AG04449 (cell line): ENCODE data around the gene ANXA6.

Experiments
- CTCF ChIA-PET: fragments of 350-600 bp; formaldehyde crosslinking; extraction: SDS; loops from one replicate; lab custom pipeline; 2021; ENCODE audit warnings: antibody characterized with exemption; lab: Yijun Ruan, JAX
- POLR2A ChIA-PET: fragments of 400-600, 350-600 bp; formaldehyde crosslinking; extraction: SDS; loops from one replicate; lab custom pipeline; 2020; ENCODE audit warnings: antibody characterized with exemption, inconsistent platforms; lab: Yijun Ruan, JAX
- DNase-seq: peaks from one replicate; pipeline ENCODE4 v3.0.0-alpha.2; 2010; ENCODE audit warnings: low read depth, low spot score
- H3K4me3 ChIP-seq: 2 replicates; pipeline ENCODE4 v1.5.1; 2011; ENCODE audit warnings: low read depth, mild to moderate bottlenecking, control low read depth, low read length
- CTCF ChIP-seq: IDR thresholded peaks from one replicate; pipeline ENCODE4 v1.5.1; 2011; ENCODE audit warnings: mild to moderate bottlenecking, moderate library complexity, low read length, control low read depth, inconsistent platforms; ENCODE audit not compliant: insufficient read depth; ENCODE audit errors: missing control alignments

ANXA6 gene

GRCh38 chr5:151094030-151094851 lies 63.3 kb downstream of the ANXA6 start:
- no peak overlapping the region for H3K4me3 ChIP-seq
- DNase-seq, result no peak
- CTCF ChIA-PET, result interaction anchor here (1.3 to 9.1 kb wide), 6 partner anchors 11 to 46 kb away, joined by 3 to 104 read pairs (median 7); no protein-coding TSS in a partner anchor
- POLR2A ChIA-PET, result interaction anchor here (0.7 to 2.0 kb wide), 5 partner anchors 13 to 46 kb away, joined by 3 to 11 read pairs (median 5); partner anchors contain the start of gene TNIP1
- TF ChIP-seq CTCF, result no peak

GRCh38 chr5:151093476-151093889 lies 64.1 kb downstream of the ANXA6 start:
- TF ChIP-seq CTCF, result no peak
- peak; percentile 91 for DNase-seq
- POLR2A ChIA-PET, result interaction anchor here (0.7 to 2.0 kb wide), 6 partner anchors 12 to 45 kb away, joined by 3 to 11 read pairs (median 5); partner anchors contain the start of gene TNIP1
- CTCF ChIA-PET, result interaction anchor here (1.0 to 2.6 kb wide), 6 partner anchors 10 to 45 kb away, joined by 3 to 15 read pairs (median 5); partner anchors contain the start of gene TNIP1
- no peak overlapping the region for H3K4me3 ChIP-seq

GRCh38 chr5:151092762-151093161 lies 64.8 kb downstream of the ANXA6 start:
- H3K4me3 ChIP-seq, result no peak overlapping the region
- ChIA-PET CTCF (interaction anchor here (1.0 to 2.6 kb wide), 5 partner anchors 9 to 44 kb away, joined by 3 to 15 read pairs (median 6); partner anchors contain the start of gene TNIP1), POLR2A (interaction anchor here (0.6 to 2.0 kb wide), 7 partner anchors 11 to 594 kb away, joined by 3 to 11 read pairs (median 4); partner anchors contain the start of genes SPARC and TNIP1)
- DNase-seq, result peak; percentile 56
- no peak for TF ChIP-seq CTCF

GRCh38 chr5:151089726-151090125 lies 67.9 kb downstream of the ANXA6 start:
- POLR2A ChIA-PET, result interaction anchor here (0.7 to 2.7 kb wide), 3 partner anchors 9 to 51 kb away, joined by 3 to 7 read pairs (median 3); partner anchors contain the start of gene TNIP1
- no peak for TF ChIP-seq CTCF
- no peak for DNase-seq

GRCh38 chr5:151088986-151089385 lies 68.6 kb downstream of the ANXA6 start:
- no peak for DNase-seq
- ChIA-PET POLR2A (interaction anchor here (0.7 to 2.7 kb wide), 2 partner anchors 8 to 51 kb away, joined by 3 to 7 read pairs; partner anchors contain the start of gene TNIP1), CTCF (interaction anchor here (1.2 to 3.2 kb wide), 5 partner anchors 7 to 37 kb away, joined by 4 to 17 read pairs (median 10); partner anchors contain the start of gene TNIP1)
- H3K4me3 ChIP-seq, result no peak overlapping the region
- no peak for TF ChIP-seq CTCF

More at GRCh38 chr5:151089726-151090125, 67.9 kb downstream of the ANXA6 start:
- CTCF ChIA-PET, result interaction anchor here (0.9 to 3.2 kb wide), 7 partner anchors 8 to 41 kb away, joined by 4 to 17 read pairs (median 10); partner anchors contain the start of gene TNIP1
- H3K4me3 ChIP-seq, result no peak overlapping the region

- ChIA-PET POLR2A (no interaction called here), CTCF (interaction anchor here (1.6 to 2.1 kb wide), 2 partner anchors 32 to 78 kb away, joined by 3 to 4 read pairs; no protein-coding TSS in a partner anchor)
- no peak for DNase-seq
- TF ChIP-seq CTCF, result no peak
- H3K4me3 ChIP-seq, result no peak overlapping the region
These were observed 70.1 kb downstream of the ANXA6 start for GRCh38 chr5:151087486-151087885.
